CD4-positive, alpha-beta T cell treated with Interleukin-2 at 100 ng/mL for 4 hours (primary cell): Measurements from ENCODE around the gene ZNF782.
"Not testable (repeated sequence)": the region's sequence is repeated elsewhere in the genome, so short reads cannot be mapped to it uniquely, and the experiment has no call there.

Experiments
- DNase-seq: peaks from one replicate; pipeline ENCODE4 v3.0.0-alpha.2; 2020; ENCODE audit warnings: low spot score

The ZNF782 gene

DNA sequence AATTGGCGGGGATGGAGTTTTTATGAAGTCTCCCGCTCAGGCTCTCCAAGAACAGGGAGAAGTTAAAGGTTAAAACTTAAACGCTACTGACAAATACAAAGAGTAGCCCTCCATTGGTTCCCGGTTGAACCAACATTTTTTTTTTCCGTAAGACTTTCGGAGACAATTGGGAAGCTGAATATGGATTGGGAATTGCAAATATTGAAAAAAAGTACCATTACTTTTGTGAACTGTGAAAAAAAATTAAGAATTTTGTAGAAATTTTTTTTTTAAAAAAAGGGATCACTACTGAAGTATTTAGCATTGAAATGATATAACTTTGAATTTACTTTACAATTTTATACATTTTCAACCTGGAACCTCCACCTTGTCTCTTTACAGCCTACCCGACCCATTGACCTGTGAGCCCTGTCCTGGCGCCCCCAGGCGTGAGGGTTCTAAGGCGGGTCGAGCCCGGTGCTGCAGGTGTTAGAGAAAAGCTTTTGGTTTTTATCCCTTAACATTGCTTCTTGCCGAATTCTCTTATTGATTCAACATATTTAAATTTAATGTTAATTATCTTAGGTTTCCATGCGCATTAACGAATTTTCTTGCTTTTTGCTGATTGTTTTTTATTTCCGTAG, 448 bp upstream of the ZNF782 start:
- no peak for DNase-seq

DNA sequence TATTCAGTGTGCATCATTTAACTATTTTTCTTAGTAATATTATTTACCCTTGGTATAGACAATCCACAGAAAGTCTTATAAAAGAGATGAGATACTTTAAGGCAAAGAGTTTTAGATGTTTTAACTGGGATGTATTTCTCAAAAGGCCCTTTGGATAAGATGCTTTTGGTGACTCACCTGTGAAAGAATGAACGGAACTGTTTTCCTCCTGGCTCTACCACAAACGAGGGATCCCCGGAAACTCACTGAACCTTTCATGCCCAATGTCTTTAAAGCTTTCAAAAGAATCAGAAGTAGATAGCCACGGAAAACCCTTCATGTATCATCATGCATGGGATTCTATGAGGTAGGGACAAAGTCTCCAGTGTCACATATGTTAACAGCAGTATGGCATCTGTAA, 1.6 kb downstream of the ZNF782 start:
- no peak for DNase-seq

- no peak for DNase-seq
Measured at GRCh38 chr9:96844040-96844439, 10.3 kb downstream of the ZNF782 start.

GRCh38 chr9:96818533-96818932, 35.8 kb downstream of the ZNF782 start:
- no peak for DNase-seq

GRCh38 chr9:96817973-96818372, 36.3 kb downstream of the ZNF782 start:
- no peak for DNase-seq

- no peak for DNase-seq
Measured at GRCh38 chr9:96813607-96814006, 40.7 kb downstream of the ZNF782 start.

DNA sequence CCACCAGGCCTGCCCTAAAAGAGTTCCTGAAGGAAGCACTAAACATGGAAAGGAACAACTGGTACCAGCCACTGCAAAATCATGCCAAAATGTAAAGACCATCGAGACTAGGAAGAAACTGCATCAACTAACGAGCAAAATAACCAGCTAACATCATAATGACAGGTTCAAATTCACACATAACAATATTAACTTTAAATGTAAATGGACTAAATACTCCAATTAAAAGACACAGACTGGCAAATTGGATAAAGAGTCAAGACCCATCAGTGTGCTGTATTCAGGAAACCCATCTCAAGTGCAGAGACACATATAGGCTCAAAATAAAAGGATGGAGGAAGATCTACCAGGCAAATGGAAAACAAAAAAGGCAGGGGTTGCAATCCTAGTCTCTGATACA, 55.4 kb downstream of the ZNF782 start:
- DNase-seq, result not testable (repeated sequence)

- DNase-seq, result no peak
Measured at GRCh38 chr9:96784021-96784420, 70.3 kb downstream of the ZNF782 start.

- DNase-seq, result no peak
Measured at GRCh38 chr9:96782235-96782634, 72.1 kb downstream of the ZNF782 start.

DNA sequence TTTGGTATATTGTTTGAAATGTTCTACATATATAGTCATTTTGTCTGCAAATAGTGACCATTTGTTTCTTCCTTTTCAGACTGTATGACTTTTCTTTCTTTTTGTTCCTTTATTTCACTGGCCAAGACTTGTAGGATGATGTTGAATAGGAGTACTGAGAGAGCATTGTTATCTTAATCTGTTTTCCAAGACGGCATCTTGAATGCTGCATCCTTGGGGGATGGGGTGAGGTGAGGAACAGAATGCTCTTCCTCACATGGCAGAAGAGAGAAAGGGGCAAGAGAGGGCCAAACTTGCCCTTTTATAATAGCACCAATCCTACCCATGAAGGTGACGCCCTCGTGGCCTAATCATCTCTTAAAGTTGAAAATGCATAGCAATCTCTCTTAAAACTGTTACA, 72.8 kb downstream of the ZNF782 start:
- DNase-seq, result no peak

GRCh38 chr9:96779089-96779488, 75.2 kb downstream of the ZNF782 start:
- no peak for DNase-seq

DNA sequence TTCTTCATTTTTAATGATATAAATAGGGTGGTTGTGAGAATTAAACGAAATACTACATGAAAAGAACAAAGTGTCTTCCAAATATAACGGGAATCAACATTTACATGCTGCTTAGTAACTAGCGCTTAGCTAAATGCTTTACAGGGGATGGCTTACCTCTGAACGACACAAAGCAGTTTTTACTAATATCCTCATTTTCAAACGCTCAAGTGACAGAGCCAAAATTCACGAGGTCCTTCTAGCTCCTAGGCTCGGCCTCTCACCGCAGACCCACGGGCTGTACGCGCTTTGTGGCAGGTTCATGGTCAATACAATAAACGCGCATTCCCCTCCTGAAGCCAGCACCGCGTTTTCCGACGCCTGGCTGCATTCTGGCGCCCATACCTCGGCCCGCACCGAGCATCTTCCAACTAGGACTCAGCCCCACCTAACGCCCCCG, 76.9 kb downstream of the ZNF782 start:
- DNase-seq, result no peak

DNA sequence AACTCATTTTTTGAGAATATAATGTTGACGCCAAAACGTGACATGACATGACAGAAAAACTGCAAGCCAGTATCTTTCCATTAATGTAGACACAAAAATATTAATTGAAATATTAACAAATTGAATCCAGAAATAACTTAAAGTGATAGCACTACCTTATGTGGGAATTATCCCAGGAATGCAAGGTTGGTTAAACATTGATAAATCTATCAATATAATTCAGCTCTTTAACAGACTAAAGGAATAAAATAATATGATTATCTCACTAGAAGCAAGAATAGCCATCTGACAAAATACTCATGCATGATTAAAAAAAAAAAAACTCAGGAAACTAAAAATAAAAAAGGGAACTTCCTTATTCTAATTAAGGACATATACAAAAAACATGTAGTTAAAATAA, 83.2 kb downstream of the ZNF782 start:
- DNase-seq, result no peak

DNA sequence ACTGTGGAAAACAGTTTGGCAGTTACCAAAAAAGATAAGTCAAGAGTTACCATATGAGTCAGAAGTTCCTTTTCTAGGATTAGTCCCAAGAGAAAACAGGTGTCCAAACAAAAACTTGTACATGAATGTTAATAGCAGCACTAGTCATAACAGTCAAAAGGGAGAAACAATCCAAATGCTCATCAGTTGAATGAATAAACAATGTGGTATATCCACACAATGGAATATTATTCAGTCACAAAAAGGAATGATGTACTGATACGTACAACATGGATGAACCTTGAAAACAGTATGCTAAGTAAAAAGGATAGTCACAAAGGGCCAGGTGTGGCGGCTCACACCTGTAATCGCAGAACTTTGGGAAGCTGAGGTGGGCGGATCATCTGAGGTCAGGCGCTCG, 84.3 kb downstream of the ZNF782 start:
- DNase-seq, result no peak
